Fibroblast of pulmonary artery (primary cell): ENCODE results near the gene HERC3.

Source experiments
- DNase-seq: peaks from one replicate; pipeline ENCODE4 v3.0.0-alpha.2; 2010; ENCODE audit warnings: low read depth
- H3K4me3 ChIP-seq: replicated peaks from 2 replicates; pipeline ENCODE4 v1.5.1; 2011; ENCODE audit warnings: low read depth, mild to moderate bottlenecking, control low read depth, low read length, moderate library complexity
- TF ChIP-seq, protein P1 (sequence below): IDR thresholded peaks from 2 replicates; pipeline ENCODE4 v1.5.1; 2011; ENCODE audit warnings: mild to moderate bottlenecking, control low read depth, low read length, inconsistent platforms; ENCODE audit errors: missing control alignments

The HERC3 gene

DNA sequence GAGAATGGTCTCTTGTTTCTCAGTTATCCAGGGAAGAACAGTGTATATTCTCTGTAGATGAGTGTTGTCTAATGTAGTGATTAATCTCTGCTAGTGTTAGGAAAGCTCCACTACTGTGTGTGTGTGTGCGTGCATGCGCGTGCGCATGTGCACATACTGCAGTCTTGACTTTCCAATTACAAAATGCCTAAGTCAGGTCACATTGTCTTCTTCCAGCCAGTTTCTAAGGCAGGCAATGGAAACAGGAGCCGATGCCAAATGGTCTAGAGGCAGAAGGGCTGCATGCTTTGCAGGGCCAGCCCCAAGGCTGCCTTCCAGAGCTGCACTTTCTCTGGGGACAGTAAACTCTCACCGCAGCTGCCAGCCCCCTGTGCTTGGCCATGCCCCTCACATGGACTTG, 135.9 kb downstream of the HERC3 start:
- H3K4me3 ChIP-seq, result no peak overlapping the region
- TF ChIP-seq, protein P1, sequence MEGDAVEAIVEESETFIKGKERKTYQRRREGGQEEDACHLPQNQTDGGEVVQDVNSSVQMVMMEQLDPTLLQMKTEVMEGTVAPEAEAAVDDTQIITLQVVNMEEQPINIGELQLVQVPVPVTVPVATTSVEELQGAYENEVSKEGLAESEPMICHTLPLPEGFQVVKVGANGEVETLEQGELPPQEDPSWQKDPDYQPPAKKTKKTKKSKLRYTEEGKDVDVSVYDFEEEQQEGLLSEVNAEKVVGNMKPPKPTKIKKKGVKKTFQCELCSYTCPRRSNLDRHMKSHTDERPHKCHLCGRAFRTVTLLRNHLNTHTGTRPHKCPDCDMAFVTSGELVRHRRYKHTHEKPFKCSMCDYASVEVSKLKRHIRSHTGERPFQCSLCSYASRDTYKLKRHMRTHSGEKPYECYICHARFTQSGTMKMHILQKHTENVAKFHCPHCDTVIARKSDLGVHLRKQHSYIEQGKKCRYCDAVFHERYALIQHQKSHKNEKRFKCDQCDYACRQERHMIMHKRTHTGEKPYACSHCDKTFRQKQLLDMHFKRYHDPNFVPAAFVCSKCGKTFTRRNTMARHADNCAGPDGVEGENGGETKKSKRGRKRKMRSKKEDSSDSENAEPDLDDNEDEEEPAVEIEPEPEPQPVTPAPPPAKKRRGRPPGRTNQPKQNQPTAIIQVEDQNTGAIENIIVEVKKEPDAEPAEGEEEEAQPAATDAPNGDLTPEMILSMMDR, result no peak
- no peak for DNase-seq

DNA sequence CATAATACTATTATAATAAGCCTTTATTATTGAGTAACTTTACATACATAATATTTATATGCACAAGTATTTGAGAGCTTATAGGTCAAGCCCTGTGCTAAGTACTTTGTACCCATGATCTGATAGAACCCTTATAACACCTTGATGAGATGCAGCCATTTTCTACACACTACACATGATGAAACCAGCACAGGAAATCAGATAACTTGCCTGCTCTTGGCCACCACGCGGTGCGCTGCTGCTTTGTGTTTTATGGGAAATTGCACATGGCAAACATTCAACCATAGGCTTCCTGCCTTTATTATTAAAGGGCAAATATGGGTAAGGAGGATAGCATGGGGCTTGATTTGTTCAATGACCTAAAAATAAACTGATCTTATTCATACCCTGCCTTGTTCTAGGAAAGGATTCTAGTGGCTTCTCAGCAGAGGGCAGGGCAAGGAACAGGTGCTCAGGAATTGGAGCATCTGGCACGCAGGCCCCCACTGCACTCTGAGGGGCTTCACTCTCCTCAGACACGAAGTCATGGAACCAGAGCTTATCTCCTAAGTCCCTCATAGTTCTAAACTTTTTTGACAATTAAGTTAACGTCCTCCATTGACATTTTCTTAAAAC, 137.0 kb downstream of the HERC3 start:
- TF ChIP-seq, protein P1, result no peak
- DNase-seq, result no peak
- H3K4me3 ChIP-seq, result no peak overlapping the region

DNA sequence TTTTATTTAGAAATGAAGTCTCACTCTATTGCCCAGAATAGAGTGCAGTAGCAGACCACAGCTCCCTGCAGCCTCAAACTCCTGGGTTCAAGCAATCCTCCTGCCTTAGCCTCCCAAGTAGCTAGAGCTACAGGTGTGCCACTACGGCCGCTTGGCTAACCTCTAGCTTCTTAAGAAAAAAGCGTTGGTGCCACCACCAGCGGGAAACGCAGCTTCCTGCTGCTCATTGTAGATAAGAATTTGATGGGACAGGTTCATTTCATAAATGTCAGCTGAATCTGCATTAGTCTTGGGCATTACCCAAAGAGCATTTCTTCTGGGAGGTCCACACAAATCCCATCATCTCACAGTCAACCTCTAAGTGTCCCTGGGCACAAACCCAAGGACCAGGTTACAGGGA, 138.5 kb downstream of the HERC3 start:
- H3K4me3 ChIP-seq, result no peak overlapping the region
- TF ChIP-seq, protein P1, result no peak
- no peak for DNase-seq

DNA sequence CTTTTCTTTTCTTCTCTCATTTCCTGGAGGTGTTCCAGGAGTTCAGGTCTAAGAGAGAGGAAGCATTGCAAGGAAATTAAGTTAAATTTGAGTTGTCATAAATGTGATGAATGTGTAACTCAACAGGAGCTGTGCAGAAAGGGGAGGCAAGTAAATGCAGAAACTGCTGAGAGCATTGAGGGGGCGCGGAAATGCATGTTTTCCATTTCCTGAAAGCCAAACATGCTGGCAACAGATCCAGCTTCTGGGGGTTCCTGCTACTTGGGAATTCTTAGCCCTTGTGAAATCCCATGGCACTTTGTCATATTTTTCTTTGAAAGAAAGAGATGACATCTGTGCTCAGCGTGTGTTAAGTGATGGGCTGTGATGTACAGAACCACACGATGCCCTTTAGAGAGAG, 139.1 kb downstream of the HERC3 start:
- no peak for DNase-seq
- TF ChIP-seq, protein P1, result no peak
- H3K4me3 ChIP-seq, result no peak overlapping the region

DNA sequence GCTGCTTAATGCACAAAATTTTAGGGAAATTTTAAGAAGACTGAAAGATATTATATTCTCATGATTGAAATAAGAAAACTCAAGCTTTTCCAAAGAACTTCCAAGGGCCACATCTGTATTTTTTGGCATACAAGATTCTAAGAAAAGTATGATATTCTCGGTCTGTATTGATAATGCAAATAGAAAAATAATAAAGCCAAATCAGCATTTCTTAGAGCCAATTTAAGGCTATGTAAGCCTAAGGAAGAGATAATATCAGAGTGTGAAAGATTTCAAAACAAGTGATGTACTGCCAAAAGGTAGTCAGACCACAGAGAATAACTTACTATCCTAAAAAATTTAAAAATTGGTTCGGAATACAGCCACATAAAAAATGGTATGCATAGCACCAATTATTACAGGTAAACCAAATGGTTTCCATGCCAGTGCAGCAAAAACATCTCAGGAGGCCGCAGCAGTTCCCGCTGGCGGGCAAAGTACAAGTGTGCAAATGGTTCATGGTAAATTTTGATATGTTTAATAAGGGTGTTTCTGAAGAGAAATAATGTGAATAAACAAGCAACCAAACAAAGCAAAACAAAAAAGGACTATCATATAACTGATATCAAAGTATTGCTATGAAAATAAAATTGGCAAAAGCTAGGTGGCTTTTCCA, 140.6 kb downstream of the HERC3 start:
- H3K4me3 ChIP-seq, result no peak overlapping the region
- no peak for DNase-seq
- TF ChIP-seq, protein P1, result no peak

DNA sequence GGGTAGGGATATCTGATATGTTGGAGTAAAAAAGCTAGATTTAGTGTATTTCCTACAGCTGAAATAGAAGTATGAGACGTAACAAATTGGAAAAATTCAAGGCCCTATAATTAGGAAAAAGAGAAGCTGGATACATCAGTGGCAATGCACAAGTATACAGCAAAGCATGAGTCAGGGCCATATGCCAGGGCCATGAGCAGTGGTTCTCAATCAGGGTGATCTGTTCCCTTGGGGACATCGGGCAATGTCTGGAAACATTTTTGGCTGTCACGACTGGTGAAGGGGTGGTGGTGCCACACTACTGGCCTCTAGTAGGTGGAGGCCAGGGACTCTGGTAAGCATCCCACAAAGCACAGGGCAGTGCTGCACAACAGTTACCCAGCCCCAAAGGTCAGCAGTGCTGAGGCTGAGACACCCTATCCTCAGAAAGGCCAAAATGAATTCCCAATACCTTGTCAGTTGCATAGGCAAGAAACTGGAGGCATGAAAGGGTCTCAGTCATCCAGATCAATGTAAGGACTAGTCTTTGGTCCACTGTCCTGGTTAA, 142.2 kb downstream of the HERC3 start:
- no peak overlapping the region for H3K4me3 ChIP-seq
- no peak for DNase-seq
- TF ChIP-seq, protein P1, result no peak
